Measurements from ENCODE around the gene LDLRAD2.

The LDLRAD2 gene

GRCh38 chr1:21843996-21844395 lies 31.9 kb downstream of the LDLRAD2 start:
- DNase-seq = no peak

- no peak for DNase-seq
Observed at GRCh38 chr1:21845646-21846641, 33.9 kb downstream of the LDLRAD2 start.

GRCh38 chr1:21847223-21848205 lies 35.4 kb downstream of the LDLRAD2 start:
- no peak for DNase-seq

- no peak for DNase-seq
Observed at GRCh38 chr1:21848524-21849174, 36.6 kb downstream of the LDLRAD2 start.

GRCh38 chr1:21849909-21850576 lies 38.0 kb downstream of the LDLRAD2 start:
- no peak for DNase-seq

- DNase-seq = no peak
Observed at GRCh38 chr1:21851430-21852250, 39.6 kb downstream of the LDLRAD2 start.

- DNase-seq = no peak
Observed at GRCh38 chr1:21852282-21853130, 40.4 kb downstream of the LDLRAD2 start.

- DNase-seq = no peak
Observed at GRCh38 chr1:21853131-21853427, 41.0 kb downstream of the LDLRAD2 start.

- no peak for DNase-seq
Observed at GRCh38 chr1:21854090-21854750, 42.2 kb downstream of the LDLRAD2 start.

- DNase-seq = no peak
Observed at GRCh38 chr1:21854751-21855131, 42.7 kb downstream of the LDLRAD2 start.

- DNase-seq = peak in 1 of 2 experiments; percentile 9
Observed at GRCh38 chr1:21855257-21856096, 43.4 kb downstream of the LDLRAD2 start.

- DNase-seq = no peak
Observed at GRCh38 chr1:21857142-21857839, 45.2 kb downstream of the LDLRAD2 start.

- no peak for DNase-seq
Observed at GRCh38 chr1:21857840-21858670, 46.0 kb downstream of the LDLRAD2 start.

GRCh38 chr1:21859669-21860179 lies 47.7 kb downstream of the LDLRAD2 start:
- no peak for DNase-seq

- no peak for DNase-seq
Observed at GRCh38 chr1:21860971-21861370, 48.9 kb downstream of the LDLRAD2 start.

GRCh38 chr1:21861602-21862429 lies 49.8 kb downstream of the LDLRAD2 start:
- no peak for DNase-seq
